HCT116 (cell line): ENCODE data around the gene KDM3B. TPM values are rescaled to one million over a fixed set of nuclear protein-coding genes. Genes with fewer than 3 reads are reported as not detected.

Experiments used
- ATAC-seq: fragments of 200-7000 bp; cut with Tn5 transposase; 2 replicates; pipeline ENCODE4 v1.9.1; 2020; ENCODE audit warnings: mild to moderate bottlenecking, moderate library complexity
- BruUV-seq: library from RNA; stranded (reverse); fragments of 400-500 nt; replicated peaks from 2 replicates; lab custom pipeline; 2021; lab: Mats Ljungman, UMichigan
- CTCF ChIA-PET: fragments of 300-600 bp; sonication (Branson Sonifier 250); formaldehyde crosslinking; loops from one replicate; lab custom pipeline; 2021; ENCODE audit warnings: antibody characterized with exemption; lab: Charles Lee
- POLR2A ChIA-PET: fragments of 300-600, 350-600 bp; sonication (Branson Sonifier 250); formaldehyde crosslinking; loops from one replicate; lab custom pipeline; 2021; ENCODE audit warnings: antibody characterized with exemption; lab: Charles Lee
- RAD21 ChIA-PET, 2 experiments: fragments of 300-600 bp; sonication (Branson Sonifier 250); formaldehyde crosslinking; loops; one replicate each; lab custom pipeline; 2023; ENCODE audit warnings: low total read pairs in 2 of 2; ENCODE audit not compliant: uncharacterized antibody in 2 of 2, unreplicated experiment in 2 of 2, low non-redundant PET in 1 of 2; lab: Charles Lee
- DNase-seq: peaks from one replicate; pipeline ENCODE4 v3.0.0-alpha.2; 2010; ENCODE audit warnings: low read depth, low spot score
- H2AFZ ChIP-seq: fragments of 200-600 bp; shearing (Covaris generic), sonication (generic); 2 replicates; pipeline ENCODE4 v1.6.1; 2017; ENCODE audit warnings: low read depth, mixed run types, mixed read lengths, antibody characterized with exemption, low read length; ENCODE audit not compliant: poor library complexity, severe bottlenecking
- H3K27ac ChIP-seq: 2 replicates; pipeline ENCODE4 v1.5.1; 2012; ENCODE audit warnings: low read depth, low read length
- H3K27me3 ChIP-seq: fragments of 200-600 bp; sonication (generic); 2 replicates; pipeline ENCODE4 v1.6.1; 2016; ENCODE audit warnings: mixed run types, low read length, mixed read lengths; ENCODE audit not compliant: insufficient read depth
- H3K36me3 ChIP-seq, 2 experiments: fragments of 200-500 bp in 1 of 2; fragments of 200-600 bp in 1 of 2; sonication (Bioruptor generic) in 1 of 2; sonication (generic) in 1 of 2; 2 replicates each; pipeline versions ENCODE4 v1.5.1 to v1.6.1; 2014 to 2016; ENCODE audit warnings: low read length in 2 of 2, inconsistent platforms in 1 of 2, mixed read lengths in 1 of 2, mixed run types in 1 of 2; ENCODE audit not compliant: insufficient read depth in 2 of 2, control insufficient read depth in 1 of 2
- H3K4me1 ChIP-seq, 2 experiments: fragments of 200-600 bp in 1 of 2; sonication (generic) in 1 of 2; 2 replicates each; pipeline versions ENCODE4 v1.5.1 to v1.6.1; 2012 to 2017; ENCODE audit warnings: low read length in 2 of 2, inconsistent platforms in 1 of 2, mild to moderate bottlenecking in 1 of 2, mixed read lengths in 1 of 2, mixed run types in 1 of 2, moderate library complexity in 1 of 2; ENCODE audit not compliant: insufficient read depth in 2 of 2, control insufficient read depth in 1 of 2
- H3K4me2 ChIP-seq: fragments of 200-600 bp; sonication (generic); 2 replicates; pipeline ENCODE4 v1.6.1; 2017; ENCODE audit warnings: mixed run types, low read length, mixed read lengths
- H3K4me3 ChIP-seq, 2 experiments: fragments of 200-600 bp in 1 of 2; sonication (generic) in 1 of 2; replicated peaks in 1 of 2; 2 replicates each; pipeline ENCODE4 v1.5.1; 2011 to 2016; ENCODE audit warnings: low read length in 2 of 2, control low read depth in 1 of 2, low read depth in 1 of 2, mild to moderate bottlenecking in 1 of 2, mixed read lengths in 1 of 2, mixed run types in 1 of 2
- H3K79me2 ChIP-seq: fragments of 200-600 bp; sonication (generic); 2 replicates; pipeline ENCODE4 v1.6.1; 2017; ENCODE audit warnings: mild to moderate bottlenecking, mixed run types, low read length, moderate library complexity, mixed read lengths; ENCODE audit not compliant: insufficient read depth
- H3K9ac ChIP-seq: fragments of 200-600 bp; sonication (generic); 2 replicates; pipeline ENCODE4 v1.6.1; 2016; ENCODE audit warnings: low read length, mixed read lengths
- H3K9me2 ChIP-seq: fragments of 200-600 bp; sonication (generic), shearing (Covaris generic); 2 replicates; pipeline ENCODE4 v1.6.1; 2017; ENCODE audit warnings: mixed run types, mild to moderate bottlenecking, moderate library complexity; ENCODE audit not compliant: insufficient read depth
- H3K9me3 ChIP-seq, 2 experiments: fragments of 200-500 bp in 1 of 2; fragments of 200-600 bp in 1 of 2; sonication (Bioruptor generic) in 1 of 2; sonication (generic) in 1 of 2; 2 replicates each; pipeline ENCODE4 v1.6.1; 2014 to 2017; ENCODE audit warnings: low read length in 2 of 2, mixed read lengths in 2 of 2, inconsistent platforms in 1 of 2, low read depth in 1 of 2, mild to moderate bottlenecking in 1 of 2, mixed run types in 1 of 2, moderate library complexity in 1 of 2; ENCODE audit not compliant: control insufficient read depth in 1 of 2, insufficient read depth in 1 of 2
- H4K20me1 ChIP-seq: fragments of 200-600 bp; sonication (generic), shearing (Covaris generic); 2 replicates; pipeline ENCODE4 v1.6.1; 2017; ENCODE audit warnings: mixed run types, mild to moderate bottlenecking, moderate library complexity; ENCODE audit not compliant: insufficient read depth
- CBX3 ChIP-seq: IDR thresholded peaks from 2 replicates; pipeline ENCODE4 v1.6.1; 2012; ENCODE audit warnings: low read depth
- CEBPB ChIP-seq: IDR thresholded peaks from 2 replicates; pipeline ENCODE4 v1.6.1; 2012; ENCODE audit warnings: low read depth
- EGR1 ChIP-seq: IDR thresholded peaks from 2 replicates; pipeline ENCODE4 v1.6.1; 2012; ENCODE audit warnings: low read depth
- EZH2 ChIP-seq: fragments of 200-600 bp; sonication (generic); IDR thresholded peaks from 2 replicates; pipeline ENCODE4 v1.6.1; 2017; ENCODE audit warnings: antibody characterized with exemption, mixed run types
- EZH2phosphoT487 ChIP-seq: fragments of 200-600 bp; IDR thresholded peaks from 2 replicates; pipeline ENCODE4 v1.6.1; 2018; ENCODE audit warnings: antibody characterized with exemption, borderline replicate concordance
- SP1 ChIP-seq: IDR thresholded peaks from 2 replicates; pipeline ENCODE4 v1.6.1; 2012; ENCODE audit warnings: low read depth
- SRF ChIP-seq: IDR thresholded peaks from 2 replicates; pipeline ENCODE4 v1.6.1; 2012; ENCODE audit warnings: low read depth
- ZFX ChIP-seq: fragments of 450-650 bp; IDR thresholded peaks from 2 replicates; pipeline ENCODE4 v1.6.1; 2017
- ZNF274 ChIP-seq: fragments of 200-500 bp; sonication (Bioruptor generic); IDR thresholded peaks from 2 replicates; pipeline ENCODE4 v1.6.1; 2014; ENCODE audit warnings: mild to moderate bottlenecking, low read depth, low read length, inconsistent platforms
- intact Hi-C: fragments of 100-400 bp; cut with micrococcal nuclease; formaldehyde crosslinking; loops from 2 replicates; pipeline ENCODE4 v1.10.0; 2022
- total RNA-seq: library from RNA; stranded (reverse); gene quantifications from one replicate; pipeline ENCODE4 v1.2.1, GENCODE V29; 2021; ENCODE audit not compliant: unreplicated experiment
- TF ChIP-seq, protein P1 (sequence below): IDR thresholded peaks from 2 replicates; pipeline ENCODE4 v1.6.1; 2011; ENCODE audit warnings: mild to moderate bottlenecking, low read length, moderate library complexity; ENCODE audit not compliant: insufficient replicate concordance; ENCODE audit errors: extremely low read depth
- TF ChIP-seq, protein P2 (sequence below), 3 experiments: fragments of 200-600 bp in 1 of 3; sonication (generic) in 1 of 3; IDR thresholded peaks in 2 of 3; conservative IDR thresholded peaks in 1 of 3; 2 replicates each; pipeline ENCODE4 v1.5.1; 2012 to 2017; ENCODE audit warnings: low read depth in 2 of 3, low read length in 2 of 3, antibody characterized with exemption in 1 of 3, borderline replicate concordance in 1 of 3, control low read depth in 1 of 3, mild to moderate bottlenecking in 1 of 3, mixed read lengths in 1 of 3, mixed run types in 1 of 3, moderate library complexity in 1 of 3; ENCODE audit not compliant: insufficient read depth in 1 of 3

The KDM3B gene
- total RNA-seq, 1 experiment from 2014 or later = 65.1 TPM

DNA sequence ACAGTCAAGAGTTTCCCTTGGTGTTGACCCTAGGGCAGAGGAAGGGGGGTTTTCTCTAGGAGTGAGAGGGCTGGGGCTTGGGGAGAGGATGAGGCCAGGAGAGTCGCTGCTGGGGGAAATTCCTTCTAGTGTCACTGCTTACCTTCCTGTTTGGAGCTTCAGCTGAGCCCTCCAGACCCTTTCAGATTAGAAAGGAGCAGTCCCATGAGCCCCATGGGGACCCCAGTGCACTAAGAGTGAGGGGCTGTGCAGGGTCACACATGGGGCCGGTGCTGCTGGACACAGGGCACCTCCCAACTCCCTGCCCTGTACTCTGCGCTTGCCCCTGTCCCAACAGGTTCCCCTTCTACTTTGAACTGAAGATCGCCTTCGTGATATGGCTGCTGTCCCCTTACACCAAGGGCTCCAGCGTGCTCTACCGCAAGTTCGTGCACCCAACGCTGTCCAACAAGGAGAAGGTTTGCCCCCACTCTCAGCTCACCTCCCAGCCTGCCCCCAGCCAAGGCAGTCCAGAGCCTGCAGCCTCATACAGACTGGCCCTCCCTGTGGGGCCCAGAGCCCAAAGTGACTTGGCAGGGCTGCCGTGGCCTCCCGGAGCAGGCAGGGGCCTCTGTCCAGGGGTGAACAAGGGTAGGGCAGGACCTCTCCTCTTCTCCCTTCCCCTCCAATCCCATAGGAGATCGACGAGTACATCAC lies 91.7 kb downstream of the KDM3B start:
- Histone ChIP-seq H3K9me2 (no peaks in the 10 kb centered on the region), H3K79me2 (no peaks in the 10 kb centered on the region), H3K4me3 (no peak overlapping the region), H3K27me3 (no peaks in the 10 kb centered on the region), H3K36me3 (no peaks in the 10 kb centered on the region), H3K9ac (no peak overlapping the region), H4K20me1 (no peaks in the 10 kb centered on the region), H3K9me3 (no peaks in the 10 kb centered on the region), H2AFZ (no peak overlapping the region), H3K4me1 (peaks cover 12 to 18% of the 10 kb centered on the region in 2 experiments), H3K4me2 (no peak overlapping the region), H3K27ac (no peak overlapping the region)
- TF ChIP-seq CEBPB = no peak
- no peak for TF ChIP-seq EZH2phosphoT487
- TF ChIP-seq, protein P1, sequence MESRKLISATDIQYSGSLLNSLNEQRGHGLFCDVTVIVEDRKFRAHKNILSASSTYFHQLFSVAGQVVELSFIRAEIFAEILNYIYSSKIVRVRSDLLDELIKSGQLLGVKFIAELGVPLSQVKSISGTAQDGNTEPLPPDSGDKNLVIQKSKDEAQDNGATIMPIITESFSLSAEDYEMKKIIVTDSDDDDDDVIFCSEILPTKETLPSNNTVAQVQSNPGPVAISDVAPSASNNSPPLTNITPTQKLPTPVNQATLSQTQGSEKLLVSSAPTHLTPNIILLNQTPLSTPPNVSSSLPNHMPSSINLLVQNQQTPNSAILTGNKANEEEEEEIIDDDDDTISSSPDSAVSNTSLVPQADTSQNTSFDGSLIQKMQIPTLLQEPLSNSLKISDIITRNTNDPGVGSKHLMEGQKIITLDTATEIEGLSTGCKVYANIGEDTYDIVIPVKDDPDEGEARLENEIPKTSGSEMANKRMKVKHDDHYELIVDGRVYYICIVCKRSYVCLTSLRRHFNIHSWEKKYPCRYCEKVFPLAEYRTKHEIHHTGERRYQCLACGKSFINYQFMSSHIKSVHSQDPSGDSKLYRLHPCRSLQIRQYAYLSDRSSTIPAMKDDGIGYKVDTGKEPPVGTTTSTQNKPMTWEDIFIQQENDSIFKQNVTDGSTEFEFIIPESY = no peak
- TF ChIP-seq ZNF274 = no peak
- no peak for TF ChIP-seq EZH2
- TF ChIP-seq SRF = no peak
- TF ChIP-seq SP1 = no peak
- no peak for TF ChIP-seq CBX3
- no peak for TF ChIP-seq EGR1
- TF ChIP-seq ZFX = no peak
- TF ChIP-seq, protein P2, sequence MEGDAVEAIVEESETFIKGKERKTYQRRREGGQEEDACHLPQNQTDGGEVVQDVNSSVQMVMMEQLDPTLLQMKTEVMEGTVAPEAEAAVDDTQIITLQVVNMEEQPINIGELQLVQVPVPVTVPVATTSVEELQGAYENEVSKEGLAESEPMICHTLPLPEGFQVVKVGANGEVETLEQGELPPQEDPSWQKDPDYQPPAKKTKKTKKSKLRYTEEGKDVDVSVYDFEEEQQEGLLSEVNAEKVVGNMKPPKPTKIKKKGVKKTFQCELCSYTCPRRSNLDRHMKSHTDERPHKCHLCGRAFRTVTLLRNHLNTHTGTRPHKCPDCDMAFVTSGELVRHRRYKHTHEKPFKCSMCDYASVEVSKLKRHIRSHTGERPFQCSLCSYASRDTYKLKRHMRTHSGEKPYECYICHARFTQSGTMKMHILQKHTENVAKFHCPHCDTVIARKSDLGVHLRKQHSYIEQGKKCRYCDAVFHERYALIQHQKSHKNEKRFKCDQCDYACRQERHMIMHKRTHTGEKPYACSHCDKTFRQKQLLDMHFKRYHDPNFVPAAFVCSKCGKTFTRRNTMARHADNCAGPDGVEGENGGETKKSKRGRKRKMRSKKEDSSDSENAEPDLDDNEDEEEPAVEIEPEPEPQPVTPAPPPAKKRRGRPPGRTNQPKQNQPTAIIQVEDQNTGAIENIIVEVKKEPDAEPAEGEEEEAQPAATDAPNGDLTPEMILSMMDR (IDR thresholded peaks at IDR 0.05 in 2 of 3, conservative IDR thresholded peaks at IDR 0.05 in 1 of 3; ENCODE audit: borderline replicate concordance in 1 of 3, insufficient read depth in 1 of 3, low read depth in 2 of 3, low read length in 2 of 3) = no peak
- POLR2A ChIA-PET = no interaction called here
- intact Hi-C loops = no loop called here
- ATAC-seq = no peak
- BruUV-seq = no TSS peak
- RAD21 ChIA-PET = no interaction called here
- CTCF ChIA-PET = interaction anchor here (0.8 kb wide), 1 partner anchor 92 kb away, joined by 3 read pairs; the partner anchor contains the start of gene KDM3B
- DNase-seq = no peak
